Upper lobe of left lung (tissue), 6 donors: Measurements from ENCODE around the gene PLD5. TPM values are rescaled to one million over a fixed set of nuclear protein-coding genes. Genes with fewer than 3 reads are reported as not detected.

Source experiments
- ATAC-seq, 2 donors: fragments of 200-7000 bp; cut with Tn5 transposase; one replicate each; pipeline ENCODE4 v1.9.1; 2022; ENCODE audit warnings: mild to moderate bottlenecking in 2 of 2, moderate library complexity in 2 of 2; ENCODE audit not compliant: low FRiP score in 2 of 2
- DNase-seq, 2 donors: peaks; one replicate each; pipeline ENCODE4 v3.0.0-alpha.2; 2019 to 2020
- H3K27ac ChIP-seq, 4 donors: fragments of 200-600 bp; sonication (generic); one replicate each; pipeline ENCODE4 v1.5.1; 2016 to 2019
- H3K27me3 ChIP-seq, 4 donors: fragments of 200-600 bp; sonication (generic); one replicate each; pipeline ENCODE4 v1.5.1; 2017 to 2019
- H3K36me3 ChIP-seq, 4 donors: fragments of 200-600 bp; sonication (generic); one replicate each; pipeline ENCODE4 v1.5.1; 2016 to 2019
- H3K4me1 ChIP-seq, 4 donors: fragments of 200-600 bp; sonication (generic); one replicate each; pipeline ENCODE4 v1.5.1; 2018 to 2019
- H3K4me3 ChIP-seq, 4 donors: fragments of 200-600 bp; sonication (generic); one replicate each; pipeline ENCODE4 v1.5.1; 2017 to 2019; ENCODE audit warnings: mild to moderate bottlenecking in 2 of 4, moderate library complexity in 1 of 4
- H3K9me3 ChIP-seq, 4 donors: fragments of 200-600 bp; sonication (generic); one replicate each; pipeline ENCODE4 v1.5.1; 2018 to 2019
- CTCF ChIP-seq, 6 experiments: fragments of 450-650 bp in 4 of 6; fragments of 200-600 bp in 2 of 6; sonication (generic) in 2 of 6; IDR thresholded peaks; one replicate each; pipeline ENCODE4 v1.5.1; 2016 to 2019; ENCODE audit warnings: antibody characterized with exemption in 6 of 6
- EP300 ChIP-seq, 4 donors: sonication (generic); formaldehyde crosslinking; IDR thresholded peaks; one replicate each; pipeline ENCODE4 v1.5.1; 2017; ENCODE audit warnings: antibody characterized with exemption in 4 of 4, control low read depth in 2 of 4
- POLR2A ChIP-seq, 4 donors: fragments of 450-650 bp; IDR thresholded peaks; one replicate each; pipeline ENCODE4 v1.5.1; 2016 to 2017; ENCODE audit warnings: antibody characterized with exemption in 4 of 4, mild to moderate bottlenecking in 2 of 4
- POLR2AphosphoS5 ChIP-seq, 2 donors: sonication (generic); formaldehyde crosslinking; IDR thresholded peaks; one replicate each; pipeline ENCODE4 v1.5.1; 2017; ENCODE audit warnings: antibody characterized with exemption in 2 of 2
- WGBS, 2 donors: methylation state at CpG; one replicate each; pipeline ENCODE4 v1.1.5; 2017 to 2018; 5-methylcytosine and 5-hydroxymethylcytosine counted together
- small RNA-seq, 4 donors: library from RNA; depleted of rRNA; stranded (forward); fragments of <200 nt; gene quantifications; one replicate each; pipeline ENCODE3, GENCODE V24; 2016
- total RNA-seq, 6 donors: library from RNA; depleted of rRNA in 4 of 6; stranded (reverse); fragments of >200 nt in 4 of 6; gene quantifications; one replicate each; pipeline versions ENCODE4 v1.1.0 to v1.2.1, GENCODE V29; 2016 to 2021
- donor health status: DM: no; HTN: no; CAD: no; lungs with moderate emphysema.
- donor health status: DM: no; HTN: yes; CAD: no; lungs with severe emphysema.

PLD5 gene
- total RNA-seq, 6 donors from 2014 or later, result under 0.01 to 1.9 (median 0.67) TPM

DNA sequence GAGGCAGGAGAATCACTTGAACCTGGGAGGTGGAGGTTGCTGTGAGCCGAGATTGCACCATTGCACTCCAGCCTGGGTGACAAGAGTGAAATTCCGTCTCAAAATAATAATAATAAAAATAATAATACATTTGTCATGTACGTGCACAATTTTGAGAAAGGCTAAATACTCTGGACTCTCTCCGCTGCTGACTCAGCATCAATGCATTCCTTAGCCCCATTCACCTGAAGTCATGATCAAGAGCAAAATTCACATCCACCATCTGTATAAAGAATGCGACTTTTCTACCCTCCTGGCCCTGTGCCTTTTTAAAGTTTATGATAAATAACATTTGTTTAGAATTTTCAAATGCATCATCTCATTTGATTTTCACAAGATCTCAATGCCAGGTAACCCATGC is 490.1 kb downstream of the PLD5 start:
- 87 to 93% methylated on average over 5 of the region's 5 CpGs for WGBS, 2 donors
- ATAC-seq, result no peak
- TF ChIP-seq EP300 (IDR thresholded peaks at IDR 0.05), result no peak
- no peak for TF ChIP-seq CTCF (IDR thresholded peaks at IDR 0.05)
- no peak for TF ChIP-seq POLR2AphosphoS5 (IDR thresholded peaks at IDR 0.05)
- DNase-seq, result no peak
- Histone ChIP-seq H3K4me1 (no peaks in the 10 kb centered on the region), H3K4me3 (no peak overlapping the region), H3K27ac (no peak overlapping the region), H3K36me3 (no peaks in the 10 kb centered on the region), H3K27me3 (no peaks in the 10 kb centered on the region), H3K9me3 (no peaks in the 10 kb centered on the region)

DNA sequence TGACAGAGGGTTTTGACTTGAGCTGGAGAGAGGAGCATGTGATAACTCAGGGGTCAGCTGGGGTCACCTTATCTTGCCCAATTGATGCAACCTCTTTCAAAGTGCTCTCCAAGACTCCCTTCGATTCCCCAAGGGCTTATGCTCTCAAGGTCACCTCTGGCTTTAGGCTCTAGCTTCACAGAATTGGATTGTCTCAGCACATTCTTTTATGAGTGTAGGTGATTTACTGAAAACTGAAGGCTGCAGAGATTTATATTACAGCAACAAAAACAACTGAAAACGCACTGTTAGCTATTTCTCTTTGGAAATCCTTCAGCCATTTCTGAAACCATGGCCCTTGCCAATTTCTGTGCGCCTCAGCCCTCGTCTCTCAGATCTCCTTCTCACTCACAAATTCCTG is 491.1 kb downstream of the PLD5 start:
- H3K4me3 ChIP-seq, result no peak overlapping the region
- no peaks in the 10 kb centered on the region for H3K4me1 ChIP-seq
- no peaks in the 10 kb centered on the region for H3K36me3 ChIP-seq
- no peak overlapping the region for H3K27ac ChIP-seq
- H3K9me3 ChIP-seq, result no peaks in the 10 kb centered on the region
- no peaks in the 10 kb centered on the region for H3K27me3 ChIP-seq
- ATAC-seq (peak in 1 of 2 donors; percentile 24), DNase-seq (no peak)
- WGBS, 2 donors, result 49 to 53% methylated on average over 4 of the region's 4 CpGs
- TF ChIP-seq POLR2AphosphoS5 (IDR thresholded peaks at IDR 0.05) (no peak), EP300 (IDR thresholded peaks at IDR 0.05) (no peak), POLR2A (IDR thresholded peaks at IDR 0.05) (no peak), CTCF (IDR thresholded peaks at IDR 0.05) (no peak)

Small RNA genes lying within 50 kb of the gene (small RNA-seq; reads per million reads assigned to genes)
- gene AL360271.2, result 0 reads per million in 4 donors
- 0 reads per million in 4 donors for gene RN7SKP12
